ENCODE results near the gene NCOA3. TPM values are rescaled to one million over a fixed set of nuclear protein-coding genes. Genes with fewer than 3 reads are reported as not detected.
"Not testable (repeated sequence)": the region's sequence is repeated elsewhere in the genome, so short reads cannot be mapped to it uniquely, and the experiment has no call there.

The NCOA3 gene
- polyA plus RNA-seq, 10 donors, result 12.9 to 18.9 (median 16.3) TPM

DNA sequence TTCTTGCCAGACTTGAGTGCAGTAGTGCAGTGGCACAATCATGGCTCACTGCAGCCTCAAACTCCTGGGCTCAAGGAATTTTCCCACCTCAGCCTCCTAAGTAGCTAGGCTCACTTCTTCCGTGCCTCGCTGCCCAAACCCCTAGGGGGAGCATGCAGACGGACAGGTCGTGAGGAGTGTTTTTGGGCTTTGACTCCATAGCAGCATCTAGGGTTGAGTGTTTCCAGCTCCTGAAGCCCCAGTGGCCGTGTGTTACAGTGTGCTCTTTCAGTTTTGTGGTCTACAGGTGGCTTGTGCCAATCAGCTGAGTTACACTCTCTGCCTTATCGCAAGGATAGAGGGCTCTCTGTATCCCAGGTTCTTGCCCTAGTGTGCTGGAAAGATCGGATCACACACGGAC, 33.4 kb downstream of the NCOA3 start:
- no peak for DNase-seq

DNA sequence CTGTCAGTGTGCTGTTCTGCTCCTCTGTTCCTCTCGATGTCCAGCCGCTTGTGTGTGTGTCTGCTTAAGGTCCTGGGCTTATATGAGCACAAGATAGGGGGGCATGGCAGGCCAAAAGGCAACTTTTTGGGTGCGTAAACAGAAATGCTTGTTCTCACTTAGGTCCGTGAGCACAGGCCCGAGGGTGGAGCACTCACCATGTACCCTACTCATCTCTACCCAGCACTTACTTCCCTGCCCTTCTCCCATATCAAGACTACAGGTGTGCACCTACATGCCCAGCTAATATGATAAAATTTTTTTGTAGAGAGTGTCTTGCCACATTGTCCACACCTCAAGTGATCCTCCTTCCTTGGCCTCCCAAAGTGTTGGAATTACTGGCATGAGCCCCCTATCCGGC, 34.3 kb downstream of the NCOA3 start:
- DNase-seq, result no peak

DNA sequence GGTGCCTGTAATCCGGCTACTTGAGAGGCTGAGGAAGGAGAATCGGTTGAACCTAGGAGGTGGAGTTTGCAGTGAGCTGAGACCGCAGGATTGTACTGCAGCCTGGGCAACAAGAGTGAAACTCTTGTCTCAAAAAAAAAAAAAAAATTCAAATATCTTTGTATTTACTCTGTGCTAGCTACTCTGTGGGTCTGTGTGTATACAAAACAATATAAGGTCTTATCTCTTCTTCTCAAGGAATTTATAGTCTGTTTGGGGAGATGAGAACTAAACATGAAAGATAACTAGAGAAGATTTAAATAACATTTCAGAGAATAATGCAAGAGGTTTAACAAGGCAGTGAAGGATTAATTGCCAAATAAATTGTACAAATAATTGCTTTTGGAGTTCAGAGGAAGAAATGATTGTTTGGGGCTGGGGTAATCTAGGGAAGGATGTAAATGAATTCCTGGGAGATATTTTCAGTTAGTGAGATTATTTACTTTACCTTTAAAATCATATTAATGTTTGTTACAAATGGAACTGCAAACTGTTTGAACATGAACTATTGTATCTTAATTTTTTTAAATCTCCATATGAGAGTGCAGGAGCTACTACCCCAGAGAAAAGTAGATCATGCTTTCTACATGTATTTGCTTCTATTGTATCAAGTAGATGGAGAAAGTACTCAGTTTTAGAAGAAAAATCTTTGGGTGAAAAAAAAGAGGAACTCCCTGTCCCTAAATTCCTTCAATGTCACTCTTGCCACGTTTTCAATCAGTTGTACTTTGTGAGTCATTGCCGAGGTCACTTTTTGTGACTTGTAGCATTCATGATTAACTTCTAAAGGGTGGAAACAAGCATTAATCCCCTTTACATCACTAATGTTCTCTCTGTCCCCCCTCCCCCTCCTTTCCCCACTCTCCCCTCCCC, 39.0 kb downstream of the NCOA3 start:
- DNase-seq, result no peak

DNA sequence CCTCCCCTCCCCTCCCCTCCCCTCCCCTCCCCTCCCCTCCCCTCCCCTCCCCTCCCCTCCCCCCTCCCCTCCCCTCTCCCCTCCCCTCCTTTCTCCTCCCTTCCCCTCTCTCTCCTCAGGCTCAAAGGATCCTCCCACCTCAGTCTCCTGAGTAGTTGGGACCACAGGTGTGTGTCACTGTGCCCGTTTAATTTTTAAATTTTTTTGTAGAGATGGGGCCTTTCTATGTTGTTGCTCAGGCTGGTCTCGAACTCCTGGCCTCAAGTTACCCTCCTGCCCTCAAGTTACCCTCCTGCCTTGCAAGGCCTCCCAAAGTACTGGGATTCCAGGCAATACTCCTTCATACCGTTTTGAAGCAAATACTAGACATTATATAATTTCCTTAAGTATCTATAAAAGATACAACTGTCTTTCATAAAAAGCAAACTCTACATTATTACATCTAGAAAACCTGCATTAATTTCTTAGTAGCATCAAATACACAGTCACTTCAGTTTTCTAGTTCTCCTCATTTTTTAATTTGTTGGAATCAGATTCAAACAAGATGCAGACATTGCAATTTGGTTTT, 39.8 kb downstream of the NCOA3 start:
- no peak for DNase-seq

DNA sequence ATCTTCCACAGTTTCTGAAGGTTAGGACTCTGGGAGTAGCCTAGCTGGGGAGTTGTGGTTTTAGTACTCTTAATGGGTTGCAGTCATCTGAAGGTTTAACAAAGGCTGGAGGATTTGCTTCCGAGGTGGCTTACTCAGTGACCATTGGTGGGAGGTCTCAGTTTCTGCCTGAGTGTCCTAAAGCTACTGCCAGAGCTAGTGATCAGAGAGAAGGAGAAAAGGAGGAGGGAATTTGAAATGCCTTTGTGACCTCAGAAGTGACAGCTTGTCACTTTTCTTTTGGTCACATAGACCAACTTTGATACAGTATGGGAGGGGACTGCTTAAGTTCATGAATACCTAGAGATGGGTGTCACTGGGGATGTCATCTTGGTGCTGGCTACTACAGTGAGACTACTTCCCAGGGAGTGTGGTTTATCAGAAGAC, 41.3 kb downstream of the NCOA3 start:
- DNase-seq, result no peak

DNA sequence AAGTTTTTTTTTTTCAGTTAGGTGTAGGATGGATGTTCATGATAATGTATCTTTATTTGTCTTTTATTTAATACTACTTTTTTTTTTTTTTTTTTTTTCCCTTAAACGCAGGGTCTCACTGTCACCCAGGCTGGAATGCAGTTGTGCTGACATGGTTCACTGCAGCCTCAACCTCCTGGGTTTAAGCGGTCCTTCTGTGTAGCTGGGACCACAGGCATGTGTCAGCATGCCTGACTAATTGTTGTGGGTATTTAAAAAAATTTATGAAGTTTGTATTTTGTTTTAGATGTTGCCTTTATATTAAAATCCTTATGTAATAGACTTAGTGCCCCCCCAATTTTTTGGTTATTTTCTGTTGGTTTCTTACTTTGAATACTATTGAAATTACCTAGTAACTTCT, 42.6 kb downstream of the NCOA3 start:
- DNase-seq, result peak in 1 of 3 donors; percentile 53

DNA sequence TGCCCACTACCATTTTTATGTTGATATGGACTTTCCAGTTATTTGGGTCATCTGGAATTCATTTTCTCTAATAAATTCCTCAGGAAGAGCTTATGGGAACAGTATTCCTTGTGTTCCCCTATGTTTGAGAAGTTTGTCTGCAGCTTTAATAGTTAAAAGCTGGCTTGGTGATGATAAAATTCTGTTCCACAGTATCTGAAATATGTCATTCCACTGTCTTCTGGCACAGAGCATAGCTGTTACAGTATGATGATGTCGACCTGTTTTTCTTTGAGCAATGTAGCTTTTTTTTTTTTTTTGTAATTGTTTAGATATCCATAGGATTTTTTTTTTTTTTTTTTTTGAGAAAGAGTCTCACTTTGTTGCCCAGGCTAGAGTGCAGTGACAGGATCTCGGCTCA, 43.2 kb downstream of the NCOA3 start:
- DNase-seq, result peak in 2 of 3 donors; percentile 35 to 41

DNA sequence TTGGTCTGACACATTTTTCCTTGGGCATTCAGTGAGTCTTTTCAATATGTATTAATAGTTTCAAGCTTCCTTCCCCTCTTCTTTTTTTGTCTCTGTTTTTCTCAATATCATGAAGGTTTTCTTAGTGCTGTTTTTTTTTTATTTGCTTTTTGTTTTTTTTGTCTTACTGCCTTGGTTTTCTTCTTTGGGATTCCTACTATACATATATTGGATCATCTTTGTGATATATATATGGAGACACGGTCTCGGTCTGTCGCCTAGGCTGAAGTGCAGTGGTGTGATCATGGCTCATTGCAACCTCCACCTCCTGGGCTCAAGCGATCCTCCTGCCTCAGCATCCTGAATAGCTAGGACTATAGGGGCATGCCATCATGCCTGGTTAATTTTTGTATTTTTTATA, 43.8 kb downstream of the NCOA3 start:
- no peak for DNase-seq

DNA sequence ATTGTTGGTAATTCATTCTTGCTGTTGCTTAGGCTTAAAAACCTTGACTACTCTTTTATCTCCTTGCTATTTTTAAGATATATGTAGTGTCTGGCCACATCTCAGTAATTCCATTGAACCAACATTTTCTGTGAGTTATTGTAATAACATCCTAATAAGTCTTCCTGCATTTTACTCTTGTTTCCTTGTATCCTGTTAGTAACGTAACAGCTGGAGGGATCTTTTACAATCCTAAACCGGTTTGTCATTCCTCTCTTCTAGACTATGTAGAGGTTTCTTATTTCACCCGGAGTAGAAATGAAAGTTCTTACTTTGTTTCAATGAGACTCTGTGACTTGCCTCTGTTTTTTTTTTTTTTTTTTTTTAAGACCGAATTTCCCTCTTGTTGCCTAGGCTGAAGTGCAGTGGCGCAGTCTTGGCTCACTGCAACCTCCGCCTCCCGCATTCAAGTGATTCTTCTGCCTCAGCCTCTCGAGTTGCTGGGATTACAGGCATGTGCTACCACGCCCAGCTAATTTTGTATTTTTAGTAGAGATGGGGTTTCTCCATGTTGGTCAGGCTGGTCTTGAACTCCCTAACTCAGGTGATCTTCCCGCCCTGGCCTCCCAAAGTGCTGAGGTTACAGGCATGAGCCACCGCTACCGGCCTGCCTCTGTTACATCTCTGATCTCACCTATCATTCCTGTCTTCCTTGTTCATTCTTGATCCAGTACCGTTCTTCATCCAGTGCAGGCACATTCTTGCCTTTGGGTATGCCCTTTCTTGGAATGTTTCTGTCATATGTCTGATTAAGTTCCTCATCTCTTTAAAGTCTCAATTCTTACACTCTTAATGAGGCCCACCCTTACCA, 44.7 kb downstream of the NCOA3 start:
- peak in 2 of 3 donors; percentile 33 to 73 for DNase-seq

DNA sequence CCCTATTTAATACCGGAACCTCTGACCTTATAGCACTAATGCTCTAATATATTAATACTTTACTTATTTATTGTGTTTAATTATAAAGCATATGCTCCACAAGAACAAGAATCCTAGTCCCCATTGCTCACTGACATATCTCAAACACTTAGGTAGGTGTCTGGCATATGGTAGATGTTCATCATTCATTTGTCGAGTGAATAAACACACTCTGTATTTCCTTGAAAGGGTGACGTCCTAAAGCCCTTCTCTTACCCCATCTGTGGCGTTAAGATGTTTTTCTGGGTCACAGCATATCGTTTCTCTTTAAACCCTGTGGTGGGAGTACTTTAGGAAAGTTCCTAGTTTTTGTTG, 45.3 kb downstream of the NCOA3 start:
- DNase-seq, result no peak

DNA sequence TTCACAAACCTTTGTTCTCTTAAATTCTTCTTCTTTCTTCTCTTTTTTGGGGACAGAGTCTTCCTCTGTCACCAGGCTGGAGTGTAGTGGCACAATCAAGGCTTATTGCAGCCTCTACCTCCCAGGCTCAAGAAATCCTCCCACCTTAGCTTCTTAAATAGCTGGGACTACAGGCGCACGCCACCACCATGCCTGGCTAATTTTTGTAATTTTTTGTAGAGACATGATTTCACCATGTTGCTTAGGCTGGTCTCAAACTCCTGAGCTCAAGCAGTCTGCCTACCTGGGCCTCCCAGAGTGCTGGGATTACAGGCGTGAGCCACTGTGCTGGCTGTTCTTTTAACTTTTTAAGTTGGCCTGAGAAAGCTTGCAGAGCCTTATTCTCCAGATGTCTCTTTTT, 48.0 kb downstream of the NCOA3 start:
- no peak for DNase-seq

DNA sequence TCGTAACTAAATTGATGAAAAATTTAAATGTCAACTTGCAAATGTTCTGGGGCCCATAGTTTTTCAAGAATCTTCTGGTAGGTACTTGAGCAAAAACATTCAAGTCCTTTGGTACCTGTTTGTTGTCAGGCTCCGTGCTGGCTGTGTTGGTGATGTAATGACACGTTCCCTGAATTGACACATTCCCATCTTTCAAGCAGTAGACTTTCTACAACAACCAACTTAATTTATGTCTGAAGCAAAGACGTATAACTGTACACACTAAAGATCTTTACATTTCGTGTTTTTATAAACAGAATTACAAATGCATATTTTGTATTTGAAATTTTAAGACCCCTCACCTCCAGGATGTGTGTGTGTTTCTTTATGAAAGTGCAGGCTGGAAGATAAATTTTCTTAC, 49.5 kb downstream of the NCOA3 start:
- no peak for DNase-seq

DNA sequence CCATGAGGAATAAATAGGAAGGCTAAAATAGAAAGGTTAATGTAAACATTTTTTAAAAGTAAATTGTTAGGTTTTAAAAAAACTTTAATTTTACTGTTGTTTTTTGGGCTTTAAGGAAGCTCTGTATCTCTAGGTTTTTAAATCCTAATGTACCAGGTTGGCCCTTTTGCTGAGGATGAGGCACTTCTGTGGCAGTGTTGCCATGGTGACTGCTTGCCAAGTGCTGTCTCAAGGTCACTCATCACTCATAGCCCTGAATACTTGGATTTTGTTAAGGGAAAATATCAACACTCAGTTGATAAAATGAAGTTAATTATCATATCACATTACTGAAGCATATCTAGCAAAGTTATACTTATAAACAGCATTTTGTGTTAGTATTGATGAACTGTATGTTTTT, 50.2 kb downstream of the NCOA3 start:
- no peak for DNase-seq

DNA sequence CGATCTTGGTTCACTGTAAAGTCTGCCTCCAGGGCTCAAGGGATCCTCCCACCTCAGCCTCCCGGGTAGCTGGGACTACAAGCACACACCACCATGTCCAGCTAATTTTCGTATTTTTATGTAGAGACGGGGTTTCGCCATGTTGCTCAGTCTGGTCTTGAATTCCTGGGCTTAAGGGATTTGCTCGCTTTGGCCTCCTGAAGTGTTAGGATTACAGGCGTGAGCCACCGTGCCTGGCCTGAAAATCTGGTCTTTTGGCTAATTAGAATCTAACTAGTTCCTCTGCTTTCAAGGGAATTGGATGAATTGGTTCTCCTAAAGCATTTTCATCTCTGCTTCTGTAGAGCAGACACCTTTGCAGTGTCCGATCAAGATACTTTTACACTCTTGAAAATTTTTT, 51.3 kb downstream of the NCOA3 start:
- DNase-seq, result no peak

DNA sequence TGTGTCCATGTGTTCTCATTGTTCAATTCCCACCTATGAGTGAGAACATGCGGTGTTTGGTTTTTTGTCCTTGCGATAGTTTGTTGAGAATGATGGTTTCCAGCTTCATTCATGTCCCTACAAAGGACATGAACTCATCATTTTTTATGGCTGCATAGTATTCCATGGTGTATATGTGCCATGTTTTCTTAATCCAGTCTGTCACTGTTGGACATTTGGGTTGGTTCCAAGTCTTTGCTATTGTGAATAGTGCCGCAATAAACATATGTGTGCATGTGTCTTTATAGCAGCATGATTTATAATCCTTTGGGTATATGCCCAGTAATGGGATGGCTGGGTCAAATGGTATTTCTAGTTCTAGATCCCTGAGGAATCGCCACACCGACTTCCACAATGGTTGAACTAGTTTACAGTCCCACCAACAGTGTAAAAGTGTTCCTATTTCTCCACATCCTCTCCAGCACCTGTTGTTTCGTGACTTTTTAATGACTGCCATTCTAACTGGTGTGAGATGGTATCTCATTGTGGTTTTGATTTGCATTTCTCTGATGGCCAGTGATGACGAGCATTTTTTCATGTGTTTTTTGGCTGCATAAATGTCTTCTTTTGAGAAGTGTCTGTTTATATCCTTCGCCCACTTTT, 52.0 kb downstream of the NCOA3 start:
- not testable (repeated sequence) for DNase-seq

DNA sequence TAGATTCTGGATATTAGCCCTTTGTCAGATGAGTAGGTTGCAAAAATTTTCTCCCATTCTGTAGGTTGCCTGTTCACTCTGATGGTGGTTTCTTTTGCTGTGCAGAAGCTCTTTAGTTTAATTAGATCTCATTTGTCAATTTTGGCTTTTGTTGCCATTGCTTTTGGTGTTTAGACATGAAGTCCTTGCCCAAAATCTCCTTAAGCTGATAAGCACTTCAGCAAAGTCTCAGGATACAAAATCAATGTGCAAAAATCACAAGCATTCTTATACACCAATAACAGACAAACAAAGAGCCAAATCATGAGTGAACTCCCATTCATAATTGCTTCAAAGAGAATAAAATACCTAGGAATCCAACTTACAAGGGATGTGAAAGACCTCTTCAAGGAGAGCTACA, 52.6 kb downstream of the NCOA3 start:
- DNase-seq, result not testable (repeated sequence)

DNA sequence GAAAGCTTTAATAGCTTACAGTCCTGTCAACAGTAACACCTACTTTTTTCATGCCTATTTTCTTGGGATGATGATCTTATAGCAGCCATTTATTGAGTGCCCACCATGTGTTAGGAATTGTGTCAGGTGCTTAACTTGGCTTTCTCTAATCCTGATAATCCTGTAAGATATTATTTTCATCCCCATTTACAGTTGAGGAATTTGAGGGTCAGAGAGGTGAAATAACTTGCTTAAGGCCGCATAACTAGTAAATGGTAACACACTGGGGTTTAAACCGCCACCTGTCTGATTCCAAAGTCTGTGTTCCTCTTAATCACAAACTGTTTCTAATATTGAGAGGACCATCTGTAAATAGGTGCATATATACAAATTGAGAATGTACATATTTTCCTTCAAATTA, 55.5 kb downstream of the NCOA3 start:
- no peak for DNase-seq

DNA sequence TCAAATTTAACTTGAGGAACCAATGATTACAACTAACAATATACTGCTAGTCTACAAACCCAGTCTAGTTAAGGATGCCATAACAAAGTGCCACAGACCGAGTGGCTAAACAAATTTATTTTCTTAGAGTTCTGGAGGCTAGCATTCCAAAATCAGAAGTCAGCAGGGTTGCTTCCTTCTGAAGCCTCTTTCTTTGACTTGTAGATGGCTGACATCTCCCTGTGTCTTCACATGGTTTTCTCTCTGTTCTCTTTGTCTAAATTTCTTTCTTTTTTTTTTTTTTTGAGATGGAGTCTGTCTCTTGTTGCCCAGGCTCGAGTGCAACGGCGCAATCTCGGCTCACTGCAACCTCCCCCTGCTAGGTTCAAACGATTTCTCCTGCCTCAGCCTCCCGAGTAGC, 56.1 kb downstream of the NCOA3 start:
- no peak for DNase-seq

DNA sequence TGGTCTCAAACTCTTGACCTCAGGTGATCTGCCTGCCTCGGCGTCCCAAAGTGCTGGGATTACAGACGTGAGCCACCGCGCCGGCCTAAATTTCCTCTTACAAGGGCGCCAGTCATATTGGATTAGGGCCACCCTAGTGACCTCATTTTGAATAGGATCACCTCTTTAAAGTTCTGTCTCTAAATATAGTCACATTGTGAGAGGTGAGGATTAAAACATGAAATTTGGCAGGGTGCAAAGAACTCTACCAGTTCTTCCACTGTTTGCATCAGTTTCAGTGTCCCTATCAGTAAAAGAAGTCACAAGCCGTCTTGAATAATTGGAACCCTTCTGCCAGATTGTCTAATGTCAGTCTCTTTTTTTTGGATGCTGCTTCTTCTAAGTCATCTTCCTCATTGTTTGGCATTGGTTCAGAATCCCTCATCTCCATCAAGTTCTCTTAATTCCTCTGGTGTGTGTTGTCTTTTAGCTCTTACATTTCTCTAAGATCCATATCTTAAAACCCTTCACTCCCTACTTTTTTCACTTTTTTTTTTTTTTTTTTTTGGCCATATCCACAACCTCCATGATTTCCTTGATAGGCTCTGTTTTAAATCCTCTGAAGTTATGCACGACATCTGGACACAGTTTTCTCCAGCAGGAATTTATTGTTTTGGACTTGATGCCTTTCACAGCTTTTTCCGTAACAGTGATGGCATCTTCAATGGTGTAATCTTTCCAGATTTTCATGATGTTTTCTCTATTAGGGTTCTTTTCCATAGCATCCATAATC, 56.8 kb downstream of the NCOA3 start:
- peak in 1 of 3 donors; percentile 37 for DNase-seq

DNA sequence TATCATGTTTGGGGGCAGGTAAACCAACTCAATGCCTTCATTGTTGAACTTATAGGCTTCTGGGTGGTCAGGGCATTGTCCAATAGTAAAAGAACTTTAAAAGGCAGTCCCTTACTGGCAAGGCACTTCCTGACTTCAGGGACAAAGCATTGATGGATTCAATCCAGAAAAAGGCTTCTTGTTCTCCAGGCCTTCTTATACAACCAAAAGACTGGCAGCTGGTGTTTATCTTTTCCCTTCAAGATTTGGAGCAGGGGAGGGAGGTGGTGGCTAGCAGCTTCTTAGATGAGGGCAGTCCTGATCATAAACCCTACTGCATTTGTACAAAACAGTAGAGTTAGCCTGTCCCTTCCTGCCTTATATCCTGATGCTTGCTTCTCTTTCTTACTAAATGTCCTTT, 57.5 kb downstream of the NCOA3 start:
- no peak for DNase-seq

DNA sequence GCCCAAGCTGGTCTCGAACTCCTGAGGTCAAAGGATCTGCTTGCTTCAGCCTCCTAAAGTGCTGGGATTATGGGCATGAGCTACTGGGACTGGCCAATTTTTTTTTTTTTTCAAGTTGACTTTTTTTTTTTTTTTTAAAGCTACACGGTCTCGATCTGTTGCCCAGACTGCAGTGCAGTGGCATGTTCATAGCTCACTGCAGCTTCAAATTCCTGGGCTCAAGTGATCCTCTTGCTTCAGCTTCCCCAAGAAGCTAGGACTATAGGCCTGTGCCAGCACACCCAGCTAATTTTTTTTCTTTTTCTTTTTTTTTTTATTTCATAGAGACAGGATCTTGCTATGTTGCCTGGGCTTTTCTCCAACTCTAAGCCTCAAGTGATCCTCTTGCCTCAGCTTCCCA, 59.5 kb downstream of the NCOA3 start:
- DNase-seq, result peak in 1 of 3 donors; percentile 22
